ENCODE data around the gene TXNDC2.

Gene TXNDC2

GRCh38 chr18:9885170-9886004 lies at the start of gene TXNDC2:
Gene TXNDC2, plus strand, starts transcription at chr18:9885973. Its CDS starts 708 bp downstream, at chr18:9886681.
- Mint-ChIP-seq H3K9me3 (no peaks in the 10 kb centered on the region), H3K4me3 (no peak within 1 kb of the TSS), H3K36me3 (no peaks in the 10 kb centered on the region), H3K4me1 (no peaks in the 10 kb centered on the region), H3K27me3 (no peaks in the 10 kb centered on the region), H3K27ac (no peak within 1 kb of the TSS)

GRCh38 chr18:9838144-9838877 lies 47.5 kb upstream of the TXNDC2 start:
- Mint-ChIP-seq H3K4me3 (no peak overlapping the region), H3K27me3 (no peaks in the 10 kb centered on the region), H3K4me1 (no peaks in the 10 kb centered on the region), H3K27ac (no peak overlapping the region), H3K9me3 (no peaks in the 10 kb centered on the region), H3K36me3 (no peaks in the 10 kb centered on the region)

- no peak overlapping the region for H3K27ac Mint-ChIP-seq
- no peaks in the 10 kb centered on the region for H3K9me3 Mint-ChIP-seq
- H3K27me3 Mint-ChIP-seq, result peaks cover 3% of the 10 kb centered on the region
- no peak overlapping the region for H3K4me3 Mint-ChIP-seq
- H3K36me3 Mint-ChIP-seq, result no peaks in the 10 kb centered on the region
- H3K4me1 Mint-ChIP-seq, result no peaks in the 10 kb centered on the region
These were observed 46.6 kb upstream of the TXNDC2 start for GRCh38 chr18:9839211-9839610.

- peaks cover 4% of the 10 kb centered on the region for H3K27me3 Mint-ChIP-seq
- H3K4me1 Mint-ChIP-seq, result no peaks in the 10 kb centered on the region
- H3K36me3 Mint-ChIP-seq, result no peaks in the 10 kb centered on the region
- no peak overlapping the region for H3K4me3 Mint-ChIP-seq
- no peaks in the 10 kb centered on the region for H3K9me3 Mint-ChIP-seq
- H3K27ac Mint-ChIP-seq, result no peak overlapping the region
These were observed 45.9 kb upstream of the TXNDC2 start for GRCh38 chr18:9839853-9840252.

GRCh38 chr18:9841752-9842151 lies 44.0 kb upstream of the TXNDC2 start:
- no peak overlapping the region for H3K4me3 Mint-ChIP-seq
- peaks cover 4% of the 10 kb centered on the region for H3K27me3 Mint-ChIP-seq
- no peaks in the 10 kb centered on the region for H3K36me3 Mint-ChIP-seq
- H3K9me3 Mint-ChIP-seq, result no peaks in the 10 kb centered on the region
- no peaks in the 10 kb centered on the region for H3K4me1 Mint-ChIP-seq
- H3K27ac Mint-ChIP-seq, result no peak overlapping the region

- no peaks in the 10 kb centered on the region for H3K36me3 Mint-ChIP-seq
- no peak overlapping the region for H3K4me3 Mint-ChIP-seq
- peaks cover 4% of the 10 kb centered on the region for H3K27me3 Mint-ChIP-seq
- no peaks in the 10 kb centered on the region for H3K9me3 Mint-ChIP-seq
- no peak overlapping the region for H3K27ac Mint-ChIP-seq
- H3K4me1 Mint-ChIP-seq, result no peaks in the 10 kb centered on the region
These were observed 43.3 kb upstream of the TXNDC2 start for GRCh38 chr18:9842448-9842847.

GRCh38 chr18:9845256-9845655 lies 40.5 kb upstream of the TXNDC2 start:
- H3K4me1 Mint-ChIP-seq, result no peaks in the 10 kb centered on the region
- H3K4me3 Mint-ChIP-seq, result no peak overlapping the region
- no peak overlapping the region for H3K27ac Mint-ChIP-seq
- H3K27me3 Mint-ChIP-seq, result peaks cover 8% of the 10 kb centered on the region
- no peaks in the 10 kb centered on the region for H3K36me3 Mint-ChIP-seq
- no peaks in the 10 kb centered on the region for H3K9me3 Mint-ChIP-seq

GRCh38 chr18:9846162-9846925 lies 39.4 kb upstream of the TXNDC2 start:
- H3K9me3 Mint-ChIP-seq, result no peaks in the 10 kb centered on the region
- H3K27me3 Mint-ChIP-seq, result peaks cover 8% of the 10 kb centered on the region
- H3K27ac Mint-ChIP-seq, result no peak overlapping the region
- H3K4me3 Mint-ChIP-seq, result no peak overlapping the region
- no peaks in the 10 kb centered on the region for H3K4me1 Mint-ChIP-seq
- H3K36me3 Mint-ChIP-seq, result no peaks in the 10 kb centered on the region

GRCh38 chr18:9848170-9848879 lies 37.4 kb upstream of the TXNDC2 start:
- no peak overlapping the region for H3K4me3 Mint-ChIP-seq
- no peak overlapping the region for H3K27ac Mint-ChIP-seq

GRCh38 chr18:9849407-9850283 lies 36.1 kb upstream of the TXNDC2 start:
- Mint-ChIP-seq H3K27ac (no peak overlapping the region), H3K4me3 (no peak overlapping the region), H3K36me3 (no peaks in the 10 kb centered on the region), H3K9me3 (no peaks in the 10 kb centered on the region), H3K27me3 (peaks cover 3% of the 10 kb centered on the region), H3K4me1 (no peaks in the 10 kb centered on the region)

More at GRCh38 chr18:9848170-9848879, 37.4 kb upstream of the TXNDC2 start:
- H3K36me3 Mint-ChIP-seq, result no peaks in the 10 kb centered on the region
- H3K27me3 Mint-ChIP-seq, result peaks cover 8% of the 10 kb centered on the region
- H3K4me1 Mint-ChIP-seq, result no peaks in the 10 kb centered on the region
- H3K9me3 Mint-ChIP-seq, result no peaks in the 10 kb centered on the region

GRCh38 chr18:9850309-9850708 lies 35.5 kb upstream of the TXNDC2 start:
- no peak overlapping the region for H3K4me3 Mint-ChIP-seq
- H3K27ac Mint-ChIP-seq, result no peak overlapping the region
- no peaks in the 10 kb centered on the region for H3K36me3 Mint-ChIP-seq
- no peaks in the 10 kb centered on the region for H3K9me3 Mint-ChIP-seq
- H3K27me3 Mint-ChIP-seq, result peaks cover 3% of the 10 kb centered on the region
- no peaks in the 10 kb centered on the region for H3K4me1 Mint-ChIP-seq

- no peaks in the 10 kb centered on the region for H3K9me3 Mint-ChIP-seq
- H3K4me3 Mint-ChIP-seq, result no peak overlapping the region
- no peaks in the 10 kb centered on the region for H3K36me3 Mint-ChIP-seq
- H3K27ac Mint-ChIP-seq, result no peak overlapping the region
- H3K27me3 Mint-ChIP-seq, result peaks cover 3% of the 10 kb centered on the region
- H3K4me1 Mint-ChIP-seq, result no peaks in the 10 kb centered on the region
These were observed 34.3 kb upstream of the TXNDC2 start for GRCh38 chr18:9851511-9851910.

- H3K27me3 Mint-ChIP-seq, result peaks cover 3% of the 10 kb centered on the region
- no peaks in the 10 kb centered on the region for H3K36me3 Mint-ChIP-seq
- no peak overlapping the region for H3K4me3 Mint-ChIP-seq
- H3K9me3 Mint-ChIP-seq, result no peaks in the 10 kb centered on the region
- H3K27ac Mint-ChIP-seq, result no peak overlapping the region
- H3K4me1 Mint-ChIP-seq, result no peaks in the 10 kb centered on the region
These were observed 33.3 kb upstream of the TXNDC2 start for GRCh38 chr18:9852266-9853081.

Data from activated naive CD4-positive, alpha-beta T cell treated with anti-CD3 and anti-CD28 coated beads, Interleukin-2, amount 50 U/mL, for 24 hours (primary cell).